Ishikawa (cell line): ENCODE data around the gene ATP6V1G3.

Source experiments
- CEBPB ChIP-seq: IDR thresholded peaks from 2 replicates; pipeline ENCODE4 v1.6.1; 2012
- CREB1 ChIP-seq: IDR thresholded peaks from 2 replicates; pipeline ENCODE4 v1.6.1; 2012; ENCODE audit warnings: low read depth
- EGR1 ChIP-seq: IDR thresholded peaks from 2 replicates; pipeline ENCODE4 v1.6.1; 2012
- EP300 ChIP-seq: IDR thresholded peaks from 2 replicates; pipeline ENCODE4 v1.6.1; 2012; ENCODE audit warnings: borderline replicate concordance
- FOXM1 ChIP-seq: IDR thresholded peaks from 2 replicates; pipeline ENCODE4 v1.6.1; 2012; ENCODE audit warnings: low read depth, borderline replicate concordance
- NFIC ChIP-seq: IDR thresholded peaks from 2 replicates; pipeline ENCODE4 v1.6.1; 2012
- RAD21 ChIP-seq: IDR thresholded peaks from 2 replicates; pipeline ENCODE4 v1.6.1; 2012; ENCODE audit warnings: low read depth
- TAF1 ChIP-seq: IDR thresholded peaks from 2 replicates; pipeline ENCODE4 v1.6.1; 2012; ENCODE audit warnings: low read depth, mild to moderate bottlenecking
- TCF12 ChIP-seq: IDR thresholded peaks from 2 replicates; pipeline ENCODE4 v1.6.1; 2012; ENCODE audit warnings: low read depth
- TEAD4 ChIP-seq: IDR thresholded peaks from 2 replicates; pipeline ENCODE4 v1.6.1; 2012
- YY1 ChIP-seq: IDR thresholded peaks from 2 replicates; pipeline ENCODE4 v1.6.1; 2012; ENCODE audit warnings: low read depth
- ZBTB7A ChIP-seq: IDR thresholded peaks from 2 replicates; pipeline ENCODE4 v1.6.1; 2012; ENCODE audit warnings: low read depth
- TF ChIP-seq, protein P1 (sequence below): IDR thresholded peaks from 2 replicates; pipeline ENCODE4 v1.6.1; 2012
- TF ChIP-seq, protein P2 (sequence below): IDR thresholded peaks from 2 replicates; pipeline ENCODE4 v1.6.1; 2012
- TF ChIP-seq, protein P3 (sequence below): IDR thresholded peaks from 2 replicates; pipeline ENCODE4 v1.6.1; 2012; ENCODE audit warnings: low read depth, mild to moderate bottlenecking

Gene ATP6V1G3

DNA sequence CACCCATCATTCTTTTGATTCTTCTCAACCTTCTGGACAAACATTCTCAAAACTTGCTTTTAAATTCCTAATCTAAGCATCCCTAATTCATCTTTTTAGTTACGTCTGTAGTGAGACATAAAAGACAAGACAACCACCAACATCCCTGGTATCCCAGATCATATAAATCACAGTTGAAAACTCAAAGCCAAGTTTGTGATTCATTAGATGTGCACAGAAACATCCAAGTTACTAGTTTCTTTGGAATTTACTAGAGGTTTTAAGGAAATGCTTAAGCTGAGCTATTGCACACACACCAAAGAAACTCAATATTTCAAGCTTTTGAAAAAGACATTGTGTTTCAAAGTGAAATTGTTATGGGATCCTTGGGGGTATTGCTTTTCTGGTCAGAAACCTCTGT, 47.6 kb downstream of the ATP6V1G3 start:
- TF ChIP-seq, protein P1, sequence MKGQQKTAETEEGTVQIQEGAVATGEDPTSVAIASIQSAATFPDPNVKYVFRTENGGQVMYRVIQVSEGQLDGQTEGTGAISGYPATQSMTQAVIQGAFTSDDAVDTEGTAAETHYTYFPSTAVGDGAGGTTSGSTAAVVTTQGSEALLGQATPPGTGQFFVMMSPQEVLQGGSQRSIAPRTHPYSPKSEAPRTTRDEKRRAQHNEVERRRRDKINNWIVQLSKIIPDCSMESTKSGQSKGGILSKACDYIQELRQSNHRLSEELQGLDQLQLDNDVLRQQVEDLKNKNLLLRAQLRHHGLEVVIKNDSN: no peak
- no peak for TF ChIP-seq YY1
- no peak for TF ChIP-seq TEAD4
- no peak for TF ChIP-seq NFIC
- no peak for TF ChIP-seq EP300

DNA sequence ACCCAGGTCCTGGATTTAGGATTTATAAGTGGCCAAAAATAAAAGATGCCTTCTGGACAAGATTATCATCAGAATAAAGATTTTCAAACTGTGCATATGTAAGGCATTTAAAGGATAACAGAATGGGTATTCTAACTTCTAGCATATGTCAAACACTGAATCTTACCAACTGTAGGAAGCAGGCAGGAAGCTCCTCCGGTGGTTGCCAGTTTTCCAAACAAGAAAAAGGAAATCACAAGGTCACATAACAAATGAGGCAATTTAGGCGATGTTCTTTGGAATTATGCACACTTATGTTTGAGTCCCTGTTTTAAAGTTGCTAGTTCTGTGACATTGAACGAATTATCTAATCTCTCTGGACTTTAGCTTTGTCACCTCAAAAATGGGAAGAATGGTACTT, 48.9 kb downstream of the ATP6V1G3 start:
- no peak for TF ChIP-seq RAD21
- TF ChIP-seq, protein P2, sequence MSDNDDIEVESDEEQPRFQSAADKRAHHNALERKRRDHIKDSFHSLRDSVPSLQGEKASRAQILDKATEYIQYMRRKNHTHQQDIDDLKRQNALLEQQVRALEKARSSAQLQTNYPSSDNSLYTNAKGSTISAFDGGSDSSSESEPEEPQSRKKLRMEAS: no peak
- TF ChIP-seq CEBPB: no peak
- TF ChIP-seq TAF1: no peak
- TF ChIP-seq FOXM1: no peak
- TF ChIP-seq TCF12: no peak
- TF ChIP-seq, protein P1: no peak
- no peak for TF ChIP-seq ZBTB7A
- TF ChIP-seq EP300: no peak
- TF ChIP-seq NFIC: no peak
- TF ChIP-seq YY1: no peak
- no peak for TF ChIP-seq TEAD4
- no peak for TF ChIP-seq EGR1
- TF ChIP-seq, protein P3, sequence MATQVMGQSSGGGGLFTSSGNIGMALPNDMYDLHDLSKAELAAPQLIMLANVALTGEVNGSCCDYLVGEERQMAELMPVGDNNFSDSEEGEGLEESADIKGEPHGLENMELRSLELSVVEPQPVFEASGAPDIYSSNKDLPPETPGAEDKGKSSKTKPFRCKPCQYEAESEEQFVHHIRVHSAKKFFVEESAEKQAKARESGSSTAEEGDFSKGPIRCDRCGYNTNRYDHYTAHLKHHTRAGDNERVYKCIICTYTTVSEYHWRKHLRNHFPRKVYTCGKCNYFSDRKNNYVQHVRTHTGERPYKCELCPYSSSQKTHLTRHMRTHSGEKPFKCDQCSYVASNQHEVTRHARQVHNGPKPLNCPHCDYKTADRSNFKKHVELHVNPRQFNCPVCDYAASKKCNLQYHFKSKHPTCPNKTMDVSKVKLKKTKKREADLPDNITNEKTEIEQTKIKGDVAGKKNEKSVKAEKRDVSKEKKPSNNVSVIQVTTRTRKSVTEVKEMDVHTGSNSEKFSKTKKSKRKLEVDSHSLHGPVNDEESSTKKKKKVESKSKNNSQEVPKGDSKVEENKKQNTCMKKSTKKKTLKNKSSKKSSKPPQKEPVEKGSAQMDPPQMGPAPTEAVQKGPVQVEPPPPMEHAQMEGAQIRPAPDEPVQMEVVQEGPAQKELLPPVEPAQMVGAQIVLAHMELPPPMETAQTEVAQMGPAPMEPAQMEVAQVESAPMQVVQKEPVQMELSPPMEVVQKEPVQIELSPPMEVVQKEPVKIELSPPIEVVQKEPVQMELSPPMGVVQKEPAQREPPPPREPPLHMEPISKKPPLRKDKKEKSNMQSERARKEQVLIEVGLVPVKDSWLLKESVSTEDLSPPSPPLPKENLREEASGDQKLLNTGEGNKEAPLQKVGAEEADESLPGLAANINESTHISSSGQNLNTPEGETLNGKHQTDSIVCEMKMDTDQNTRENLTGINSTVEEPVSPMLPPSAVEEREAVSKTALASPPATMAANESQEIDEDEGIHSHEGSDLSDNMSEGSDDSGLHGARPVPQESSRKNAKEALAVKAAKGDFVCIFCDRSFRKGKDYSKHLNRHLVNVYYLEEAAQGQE: no peak
- no peak for TF ChIP-seq CREB1

DNA sequence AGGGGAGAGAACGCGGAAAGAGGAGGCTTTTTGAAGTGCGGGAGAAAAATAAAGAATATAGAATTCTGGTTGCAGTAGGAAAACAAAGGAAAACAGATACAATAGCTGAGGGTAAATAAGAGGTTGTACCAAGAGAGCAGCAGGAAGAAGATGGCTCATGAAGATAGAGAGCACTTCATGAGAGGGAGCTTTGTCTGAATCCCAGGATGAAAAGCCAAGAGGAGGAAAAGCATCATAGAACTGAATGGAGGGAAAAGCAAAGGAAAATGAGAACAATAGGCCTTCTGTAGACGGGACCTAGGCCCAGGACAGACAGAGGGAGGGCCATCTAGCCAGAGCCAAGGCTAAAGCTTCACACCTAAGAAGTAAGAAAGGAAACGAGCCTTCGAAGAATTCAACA, 49.5 kb downstream of the ATP6V1G3 start:
- TF ChIP-seq TAF1 (no peak), YY1 (no peak), TEAD4 (no peak), NFIC (no peak), RAD21 (no peak), CEBPB (no peak), EGR1 (no peak), ZBTB7A (no peak), TCF12 (no peak), FOXM1 (no peak)
- TF ChIP-seq, protein P3: no peak
- TF ChIP-seq, protein P2: no peak

DNA sequence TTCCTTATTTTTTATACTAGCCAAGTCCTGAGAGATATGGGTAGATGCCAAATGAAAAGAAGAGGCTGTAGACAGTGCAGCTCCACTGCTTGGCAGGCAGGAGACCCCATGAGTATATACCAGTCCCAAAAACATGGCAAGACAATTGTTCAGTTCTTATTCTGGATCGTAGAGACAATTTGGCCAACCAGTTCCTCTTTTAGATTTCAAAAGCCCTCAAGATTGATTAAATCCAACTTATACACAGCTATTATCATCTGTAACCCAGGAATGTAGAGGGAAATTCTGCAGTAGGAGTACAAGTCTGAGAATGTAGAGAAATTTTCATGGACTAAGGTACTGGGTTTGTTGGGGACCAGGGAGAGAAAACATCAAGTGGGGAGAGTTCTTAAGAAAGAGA, 50.3 kb downstream of the ATP6V1G3 start:
- no peak for TF ChIP-seq CREB1

DNA sequence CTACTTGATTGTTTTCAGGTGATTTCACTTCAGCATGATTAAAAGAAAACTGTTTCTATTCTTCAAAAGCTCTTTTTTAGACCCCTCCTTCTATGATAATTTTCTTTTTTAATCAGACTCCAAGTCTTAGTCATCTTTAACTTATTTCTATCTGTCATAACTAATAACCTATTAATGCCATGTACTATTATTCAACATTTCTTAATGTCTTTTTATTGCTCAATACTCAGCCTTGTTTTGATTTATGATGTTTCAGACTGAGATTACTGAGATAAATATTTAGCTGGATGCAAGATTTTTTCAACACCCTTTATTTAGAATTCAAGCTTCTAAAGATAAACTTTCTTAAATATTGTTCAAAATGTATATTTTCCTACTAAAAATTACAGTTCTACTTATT, 53.6 kb downstream of the ATP6V1G3 start:
- no peak for TF ChIP-seq TEAD4

DNA sequence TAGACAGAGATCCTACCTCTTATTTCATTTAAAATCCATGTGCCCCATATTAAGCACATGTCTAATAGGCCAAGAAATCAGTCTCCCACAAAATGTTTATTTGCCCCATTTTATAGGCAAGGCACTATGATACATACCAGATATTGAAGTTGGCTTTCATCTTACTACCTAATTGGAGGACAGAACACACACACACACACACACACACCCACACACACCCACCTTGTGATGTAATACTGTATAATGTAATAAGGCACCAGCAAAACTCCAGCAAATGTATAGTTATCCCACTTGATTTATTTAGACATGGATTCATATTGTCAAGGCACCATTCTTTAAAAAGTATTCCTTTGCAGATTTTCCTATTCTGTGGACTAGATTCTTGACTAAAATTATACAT, 56.8 kb downstream of the ATP6V1G3 start:
- TF ChIP-seq FOXM1: no peak
- no peak for TF ChIP-seq RAD21
- no peak for TF ChIP-seq EP300
- TF ChIP-seq TEAD4: no peak
- no peak for TF ChIP-seq EGR1
- no peak for TF ChIP-seq CREB1
- TF ChIP-seq, protein P3: no peak
- no peak for TF ChIP-seq NFIC
- TF ChIP-seq, protein P2: no peak
- no peak for TF ChIP-seq YY1
- no peak for TF ChIP-seq TCF12
- TF ChIP-seq, protein P1: no peak
- TF ChIP-seq CEBPB: no peak
- TF ChIP-seq ZBTB7A: no peak
- TF ChIP-seq TAF1: no peak
